Parathyroid adenoma (tissue), 2 donors: ENCODE results near the gene IZUMO3.

Source experiments
- H2AFZ ChIP-seq: fragments of 300-600 bp; sonication (generic); one replicate; pipeline ENCODE4 v1.7.0; 2017; ENCODE audit warnings: antibody characterized with exemption, mild to moderate bottlenecking
- H3K27ac ChIP-seq: fragments of 300-600 bp; sonication (generic); one replicate; pipeline ENCODE4 v1.7.0; 2017
- H3K27me3 ChIP-seq: fragments of 300-600 bp; sonication (generic); one replicate; pipeline ENCODE4 v1.7.0; 2017; ENCODE audit warnings: low read length; ENCODE audit not compliant: control insufficient read depth, insufficient read depth
- H3K36me3 ChIP-seq: fragments of 300-600 bp; sonication (generic); one replicate; pipeline ENCODE4 v1.7.0; 2017; ENCODE audit warnings: low read length; ENCODE audit not compliant: control insufficient read depth, insufficient read depth
- H3K4me1 ChIP-seq: fragments of 300-600 bp; sonication (generic); one replicate; pipeline ENCODE4 v1.7.0; 2017; ENCODE audit warnings: control low read depth
- H3K4me2 ChIP-seq: fragments of 300-600 bp; sonication (generic); one replicate; pipeline ENCODE4 v1.7.0; 2017; ENCODE audit warnings: low read length
- H3K4me3 ChIP-seq: fragments of 300-600 bp; sonication (generic); one replicate; pipeline ENCODE4 v1.7.0; 2017; ENCODE audit warnings: low read depth, low read length
- H3K79me2 ChIP-seq: fragments of 300-600 bp; sonication (generic); one replicate; pipeline ENCODE4 v1.7.0; 2017; ENCODE audit warnings: control low read depth
- H3K9ac ChIP-seq: fragments of 300-600 bp; sonication (generic); one replicate; pipeline ENCODE4 v1.7.0; 2017; ENCODE audit warnings: mild to moderate bottlenecking
- H3K9me3 ChIP-seq: fragments of 300-600 bp; sonication (generic); one replicate; pipeline ENCODE4 v1.7.0; 2017; ENCODE audit warnings: low read length; ENCODE audit not compliant: control insufficient read depth
- TF ChIP-seq, protein P1 (sequence below): fragments of 300-600 bp; sonication (generic); IDR thresholded peaks from one replicate; pipeline ENCODE4 v1.7.0; 2017; ENCODE audit warnings: antibody characterized with exemption, mild to moderate bottlenecking
- donor health status: primary hyperparathyroidism.

Gene IZUMO3

DNA sequence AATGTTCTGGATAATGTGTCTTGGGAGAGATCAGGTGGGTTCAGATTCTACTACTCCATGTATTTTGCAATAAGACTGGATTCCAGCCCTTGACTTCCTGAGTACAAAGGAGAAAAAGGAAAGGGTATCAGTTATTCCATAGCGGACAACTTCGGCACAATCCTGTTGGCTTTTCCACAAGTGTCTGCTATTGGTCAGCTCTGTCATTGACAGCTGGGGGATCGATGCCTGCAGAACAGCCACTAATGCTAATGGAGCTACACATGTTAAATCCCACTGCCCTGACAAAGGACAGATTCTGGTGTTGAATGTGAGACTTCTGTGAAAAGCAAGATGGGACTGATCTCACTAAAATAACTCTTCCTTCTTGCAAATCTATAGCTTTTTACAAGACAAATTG, 41.2 kb downstream of the IZUMO3 start:
- Histone ChIP-seq H3K27ac (no peak overlapping the region), H3K9ac (no peak overlapping the region), H3K4me2 (no peak overlapping the region), H3K9me3 (no peaks in the 10 kb centered on the region), H3K27me3 (no peaks in the 10 kb centered on the region), H3K79me2 (no peaks in the 10 kb centered on the region), H3K4me1 (no peaks in the 10 kb centered on the region), H3K36me3 (no peaks in the 10 kb centered on the region), H3K4me3 (no peak overlapping the region), H2AFZ (no peak overlapping the region)
- TF ChIP-seq, protein P1, sequence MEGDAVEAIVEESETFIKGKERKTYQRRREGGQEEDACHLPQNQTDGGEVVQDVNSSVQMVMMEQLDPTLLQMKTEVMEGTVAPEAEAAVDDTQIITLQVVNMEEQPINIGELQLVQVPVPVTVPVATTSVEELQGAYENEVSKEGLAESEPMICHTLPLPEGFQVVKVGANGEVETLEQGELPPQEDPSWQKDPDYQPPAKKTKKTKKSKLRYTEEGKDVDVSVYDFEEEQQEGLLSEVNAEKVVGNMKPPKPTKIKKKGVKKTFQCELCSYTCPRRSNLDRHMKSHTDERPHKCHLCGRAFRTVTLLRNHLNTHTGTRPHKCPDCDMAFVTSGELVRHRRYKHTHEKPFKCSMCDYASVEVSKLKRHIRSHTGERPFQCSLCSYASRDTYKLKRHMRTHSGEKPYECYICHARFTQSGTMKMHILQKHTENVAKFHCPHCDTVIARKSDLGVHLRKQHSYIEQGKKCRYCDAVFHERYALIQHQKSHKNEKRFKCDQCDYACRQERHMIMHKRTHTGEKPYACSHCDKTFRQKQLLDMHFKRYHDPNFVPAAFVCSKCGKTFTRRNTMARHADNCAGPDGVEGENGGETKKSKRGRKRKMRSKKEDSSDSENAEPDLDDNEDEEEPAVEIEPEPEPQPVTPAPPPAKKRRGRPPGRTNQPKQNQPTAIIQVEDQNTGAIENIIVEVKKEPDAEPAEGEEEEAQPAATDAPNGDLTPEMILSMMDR: no peak

DNA sequence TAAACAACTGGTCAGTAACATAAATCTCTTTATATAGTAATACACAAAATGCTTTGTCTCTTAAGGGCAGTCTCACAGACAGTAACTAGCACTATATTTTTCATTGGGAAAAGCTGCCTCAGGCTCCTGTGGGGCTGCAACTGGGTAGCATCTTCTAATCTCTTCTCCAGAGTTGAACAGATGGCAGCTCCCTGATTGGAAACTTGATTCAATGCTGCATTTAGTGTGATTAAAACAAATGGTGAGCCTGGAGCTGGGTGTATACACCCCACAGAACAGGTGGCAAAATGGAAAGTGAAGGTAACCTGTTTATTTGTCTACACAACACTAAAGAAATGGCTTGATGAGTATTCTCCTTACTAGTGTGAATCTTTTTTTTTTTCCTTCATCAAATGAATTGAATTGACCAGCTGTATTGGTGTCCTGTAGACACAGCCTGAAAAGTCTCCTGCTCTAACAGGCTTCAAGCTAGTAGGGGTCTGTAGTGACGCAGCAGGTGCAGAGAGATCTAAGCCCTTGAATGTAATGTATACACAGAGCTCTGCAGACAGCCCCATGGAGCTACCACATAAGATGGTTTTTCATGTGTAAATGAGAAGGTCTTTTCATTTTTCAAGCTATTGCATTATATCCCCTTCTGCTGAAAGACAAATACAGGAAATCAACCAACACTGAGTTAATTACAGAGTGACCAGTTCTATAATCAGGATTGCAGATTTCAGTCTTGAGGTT, 43.3 kb downstream of the IZUMO3 start:
- Histone ChIP-seq H3K36me3 (no peaks in the 10 kb centered on the region), H3K27me3 (no peaks in the 10 kb centered on the region), H3K79me2 (no peaks in the 10 kb centered on the region), H3K27ac (no peak overlapping the region), H3K4me3 (no peak overlapping the region), H3K9me3 (no peaks in the 10 kb centered on the region), H3K4me2 (no peak overlapping the region), H2AFZ (no peak overlapping the region), H3K4me1 (no peaks in the 10 kb centered on the region), H3K9ac (no peak overlapping the region)
- TF ChIP-seq, protein P1: no peak

DNA sequence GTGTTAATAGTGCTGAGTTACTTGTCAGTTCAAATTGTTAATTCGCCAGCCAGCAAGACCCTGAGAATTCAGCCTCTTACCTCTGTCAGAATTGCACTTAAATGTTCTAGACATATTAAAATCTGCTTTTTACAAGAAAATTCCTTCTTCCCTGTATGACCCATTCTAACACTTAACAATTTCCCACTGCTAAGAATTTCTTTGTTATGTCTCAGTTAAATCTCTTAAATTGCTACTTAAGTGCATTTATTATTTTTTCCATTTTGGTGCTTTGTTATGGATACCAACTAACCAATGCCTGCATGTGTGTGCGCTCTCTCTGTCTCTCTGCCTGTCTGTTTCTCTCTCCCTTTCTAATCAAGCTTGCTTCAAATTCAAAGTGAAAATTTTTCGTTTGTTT, 44.9 kb downstream of the IZUMO3 start:
- H3K27ac ChIP-seq: no peak overlapping the region
- no peak overlapping the region for H3K4me3 ChIP-seq
- H3K36me3 ChIP-seq: no peaks in the 10 kb centered on the region
- no peaks in the 10 kb centered on the region for H3K27me3 ChIP-seq
- no peaks in the 10 kb centered on the region for H3K79me2 ChIP-seq
- H2AFZ ChIP-seq: no peak overlapping the region
- H3K4me1 ChIP-seq: no peaks in the 10 kb centered on the region
- no peaks in the 10 kb centered on the region for H3K9me3 ChIP-seq
- TF ChIP-seq, protein P1: no peak
- no peak overlapping the region for H3K9ac ChIP-seq
- H3K4me2 ChIP-seq: no peak overlapping the region

DNA sequence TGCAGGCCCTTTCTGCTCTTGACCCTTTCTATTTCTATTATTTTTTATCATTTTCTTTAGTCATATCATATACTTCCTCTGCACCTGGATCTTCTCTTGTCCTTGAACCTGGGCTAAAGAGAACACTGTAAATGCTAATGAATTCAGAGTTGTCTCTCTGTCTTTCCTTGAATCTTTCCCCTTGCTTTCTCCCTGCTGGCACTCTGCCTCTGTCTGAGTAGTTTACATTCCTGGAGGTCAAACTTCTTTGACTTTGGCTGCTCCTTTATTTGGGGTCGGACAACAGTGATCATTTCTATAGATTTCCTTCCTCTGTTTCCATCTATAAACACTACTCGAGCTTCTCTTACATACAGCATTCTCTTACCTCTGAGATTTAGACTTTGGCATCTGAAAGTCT, 47.1 kb downstream of the IZUMO3 start:
- Histone ChIP-seq H3K79me2 (no peaks in the 10 kb centered on the region), H3K4me1 (no peaks in the 10 kb centered on the region), H3K27ac (no peak overlapping the region), H3K9ac (no peak overlapping the region), H3K36me3 (no peaks in the 10 kb centered on the region), H3K4me3 (no peak overlapping the region), H3K9me3 (no peaks in the 10 kb centered on the region), H2AFZ (no peak overlapping the region), H3K4me2 (no peak overlapping the region), H3K27me3 (no peaks in the 10 kb centered on the region)
- TF ChIP-seq, protein P1: no peak

DNA sequence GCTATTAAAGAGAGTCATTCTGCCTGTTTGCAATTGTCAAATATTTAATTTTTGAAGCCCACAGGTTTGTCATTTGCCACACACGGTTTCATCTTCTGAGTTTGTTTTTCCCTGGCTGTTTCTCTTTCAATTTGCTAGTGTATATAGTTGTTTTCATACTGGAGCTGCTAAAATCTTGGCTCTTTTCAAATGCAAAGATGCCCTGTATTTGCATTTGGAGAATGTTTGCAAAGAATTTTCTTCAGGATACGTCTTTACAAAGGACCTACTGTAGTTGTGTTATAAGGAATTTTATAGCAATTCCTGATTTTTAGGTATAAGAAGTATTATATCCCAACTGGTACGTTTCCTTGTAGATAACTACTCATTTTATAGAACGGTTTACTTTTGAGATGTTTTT, 48.0 kb downstream of the IZUMO3 start:
- Histone ChIP-seq H3K9me3 (no peaks in the 10 kb centered on the region), H3K36me3 (no peaks in the 10 kb centered on the region), H2AFZ (no peak overlapping the region), H3K27ac (no peak overlapping the region), H3K9ac (no peak overlapping the region), H3K4me2 (no peak overlapping the region), H3K27me3 (no peaks in the 10 kb centered on the region), H3K79me2 (no peaks in the 10 kb centered on the region), H3K4me1 (no peaks in the 10 kb centered on the region), H3K4me3 (no peak overlapping the region)
- TF ChIP-seq, protein P1: no peak
